K562 (cell line): ENCODE measurements around the gene HERC3. TPM values are rescaled to one million over a fixed set of nuclear protein-coding genes. Genes with fewer than 3 reads are reported as not detected.

Experiments
- ATAC-seq: fragments of 200-7000 bp; cut with Tn5 transposase; 3 replicates; pipeline ENCODE4 v1.9.1; 2020; ENCODE audit warnings: moderate library complexity
- BruUV-seq: library from RNA; stranded (reverse); fragments of 400-500 nt; replicated peaks from 2 replicates; lab custom pipeline; 2021; lab: Mats Ljungman, UMichigan
- CTCF ChIA-PET: fragments of 300-600 bp; formaldehyde crosslinking; extraction: SDS; loops from one replicate; lab custom pipeline; 2021; ENCODE audit warnings: low intra/inter-chr PET ratio; lab: Yijun Ruan, JAX
- POLR2A ChIA-PET: fragments of 300-600, 350-650 bp; sonication (Branson Sonifier 250); formaldehyde crosslinking; extraction: SDS; loops from one replicate; lab custom pipeline; 2021; ENCODE audit warnings: antibody characterized with exemption, inconsistent platforms; lab: Yijun Ruan, JAX
- DNase-seq, 4 experiments: peaks; one replicate each; pipeline versions ENCODE4 v3.0.0 to v3.0.0-alpha.2; 2011 to 2018; ENCODE audit warnings: low spot score in 3 of 4, mixed read lengths in 3 of 4; ENCODE audit errors: extremely low read depth in 1 of 4
- FAIRE-seq: peaks from 2 replicates; lab custom pipeline; 2011; peaks lifted over from hg19 to GRCh38; lab: Jason Lieb, UNC
- H2AFZ ChIP-seq: 2 replicates; pipeline ENCODE4 v1.6.0; 2011; ENCODE audit warnings: low read depth, low read length, control low read depth, inconsistent platforms
- H3K27ac ChIP-seq: fragments of 200-600 bp; 3 replicates; pipeline ENCODE4 v1.8.0; 2011; ENCODE audit warnings: low read depth, mild to moderate bottlenecking, control low read depth, inconsistent platforms, low read length, moderate library complexity, mixed read lengths; ENCODE audit errors: extremely low read depth
- H3K27me3 ChIP-seq, 2 experiments: fragments of 300-600 bp in 1 of 2; 2 replicates in 1 of 2; 3 replicates in 1 of 2; pipeline versions ENCODE4 v1.6.0 to v1.8.0; 2011; ENCODE audit warnings: inconsistent platforms in 2 of 2, low read length in 2 of 2, mild to moderate bottlenecking in 1 of 2, mixed read lengths in 1 of 2, moderate library complexity in 1 of 2; ENCODE audit not compliant: control insufficient read depth in 2 of 2, insufficient read depth in 2 of 2
- H3K36me3 ChIP-seq: fragments of 300-600 bp; 3 replicates; pipeline ENCODE4 v1.8.0; 2011; ENCODE audit warnings: mild to moderate bottlenecking, low read length, inconsistent platforms; ENCODE audit not compliant: control insufficient read depth, insufficient read depth
- H3K4me1 ChIP-seq, 2 experiments: fragments of 200-600 bp in 1 of 2; replicated peaks in 1 of 2; 2 replicates in 1 of 2; 3 replicates in 1 of 2; pipeline versions ENCODE4 v1.5.1 to v1.8.0; 2011; ENCODE audit warnings: inconsistent platforms in 2 of 2, low read length in 2 of 2, mild to moderate bottlenecking in 1 of 2, mixed read lengths in 1 of 2, moderate library complexity in 1 of 2; ENCODE audit not compliant: control insufficient read depth in 2 of 2, insufficient read depth in 2 of 2
- H3K4me2 ChIP-seq: 2 replicates; pipeline ENCODE4 v1.6.1; 2011; ENCODE audit warnings: low read length, control low read depth, inconsistent platforms, mixed read lengths; ENCODE audit not compliant: insufficient read depth
- H3K4me3 ChIP-seq: fragments of 200-600 bp; sonication (generic), shearing (Covaris generic); 2 replicates; pipeline ENCODE4 v1.5.1; 2016; ENCODE audit warnings: control low read depth, inconsistent platforms
- H3K79me2 ChIP-seq: fragments of 200-600 bp; 3 replicates; pipeline ENCODE4 v1.8.0; 2011; ENCODE audit warnings: low read length, inconsistent platforms; ENCODE audit not compliant: control insufficient read depth, insufficient read depth
- H3K9ac ChIP-seq, 2 experiments: 2 replicates each; pipeline versions ENCODE4 v1.6.0 to v1.6.1; 2011; ENCODE audit warnings: low read depth in 2 of 2, low read length in 2 of 2, control low read depth in 1 of 2, inconsistent platforms in 1 of 2, mild to moderate bottlenecking in 1 of 2, mixed read lengths in 1 of 2; ENCODE audit not compliant: insufficient read depth in 1 of 2
- H3K9me1 ChIP-seq: one replicate; pipeline ENCODE4 v1.6.0; 2011; ENCODE audit warnings: inconsistent platforms, mild to moderate bottlenecking, low read length, moderate library complexity; ENCODE audit not compliant: control insufficient read depth, insufficient read depth
- H3K9me3 ChIP-seq: replicated peaks from 2 replicates; pipeline ENCODE4 v1.5.1; 2011; ENCODE audit warnings: low read depth, low read length, inconsistent platforms; ENCODE audit not compliant: control insufficient read depth, insufficient read depth
- H4K20me1 ChIP-seq: replicated peaks from 2 replicates; pipeline ENCODE4 v1.6.1; 2011; ENCODE audit warnings: low read length, inconsistent platforms, mixed read lengths; ENCODE audit not compliant: control insufficient read depth, insufficient read depth
- CHAMP1 ChIP-seq: fragments of 450-650 bp; IDR thresholded peaks from 2 replicates; pipeline ENCODE4 v1.6.1; 2016; ENCODE audit warnings: mild to moderate bottlenecking
- CHD4 ChIP-seq: fragments of 200-600 bp; sonication (generic); IDR thresholded peaks from 3 replicates; pipeline ENCODE4 v1.6.1; 2012; ENCODE audit warnings: low read depth, mild to moderate bottlenecking, mixed read lengths, low read length, inconsistent platforms; ENCODE audit not compliant: insufficient read depth, insufficient replicate concordance, poor library complexity, severe bottlenecking
- COPS2 ChIP-seq: fragments of 450-650 bp; conservative IDR thresholded peaks from 2 replicates; pipeline ENCODE4 v1.6.1; 2016; ENCODE audit warnings: mild to moderate bottlenecking, moderate library complexity
- GTF2E2 ChIP-seq: fragments of 200-800 bp; sonication (Bioruptor generic); IDR thresholded peaks from 2 replicates; pipeline ENCODE4 v1.6.1; 2016; ENCODE audit warnings: missing genetic modification characterization, missing compliant biosample characterization
- NR0B1 ChIP-seq: fragments of 450-650 bp; IDR thresholded peaks from one replicate; pipeline ENCODE4 v1.6.1; 2018; ENCODE audit warnings: mild to moderate bottlenecking, moderate library complexity; ENCODE audit not compliant: partially characterized antibody
- POLR2AphosphoS2 ChIP-seq: IDR thresholded peaks from 2 replicates; pipeline ENCODE4 v1.6.1; 2012; ENCODE audit warnings: low read length, improper control_type of control experiment
- RFX1 ChIP-seq: fragments of 450-650 bp; IDR thresholded peaks from 2 replicates; pipeline ENCODE4 v1.6.1; 2016; ENCODE audit warnings: mild to moderate bottlenecking, moderate library complexity
- RFX7 ChIP-seq: fragments of 250-450 bp; sonication (Bioruptor Pico); IDR thresholded peaks from 2 replicates; pipeline ENCODE4 v1.5.1; 2021; ENCODE audit warnings: mild to moderate bottlenecking
- ZNF253 ChIP-seq: fragments of 250-450 bp; sonication (Bioruptor Pico); conservative IDR thresholded peaks from 2 replicates; pipeline ENCODE4 v1.6.1; 2021; ENCODE audit warnings: mild to moderate bottlenecking
- ZNF518B ChIP-seq: fragments of 250-450 bp; sonication (Bioruptor Pico); IDR thresholded peaks from 2 replicates; pipeline ENCODE4 v1.5.0; 2021; ENCODE audit warnings: mild to moderate bottlenecking, moderate library complexity
- WGBS: fragments of 100-300 bp; shearing (Covaris generic); methylation state at CpG from one replicate; pipeline ENCODE4 v1.1.6; 2016; ENCODE audit warnings: low coverage, mixed read lengths; ENCODE audit not compliant: insufficient coverage; ENCODE audit errors: missing lambda C conversion rate; 5-methylcytosine and 5-hydroxymethylcytosine counted together
- in situ Hi-C: fragments of 300-500 bp; cut with MboI; formaldehyde crosslinking; loops from 4 replicates; pipeline ENCODE4 v1.15.0; 2018; ENCODE audit warnings: inconsistent platforms, mixed read lengths
- intact Hi-C: fragments of 100-400 bp; cut with micrococcal nuclease; formaldehyde crosslinking; loops from 2 replicates; pipeline ENCODE4 v1.14.2; 2022
- polyA plus RNA-seq, 8 experiments: library from polyadenylated mRNA; depleted of rRNA in 4 of 8; stranded (reverse) in 5 of 8; unstranded in 3 of 8; fragments of >200 nt; fragmentation: Nextera tagmentation in 2 of 8; fragmentation: Illumina TruSeq in 1 of 8; extraction: Ambion mirVana in 2 of 8; extraction: Trizol in 1 of 8; gene quantifications; 2 replicates each; pipeline versions ENCODE4 v1.2.1 to v1.2.3, GENCODE V29; 2011 to 2014; ENCODE audit warnings: inconsistent platforms in 1 of 8, missing spikeins in 1 of 8
- total RNA-seq, 7 experiments: library from RNA; depleted of rRNA in 6 of 7; stranded (reverse); fragments of >200 nt in 6 of 7; fragmentation: Illumina TruSeq in 2 of 7; extraction: Trizol in 2 of 7; gene quantifications; 2 replicates each; pipeline versions ENCODE4 v1.2.1 to v1.2.3, GENCODE V29; 2011 to 2021; ENCODE audit warnings: low replicate concordance in 1 of 7
- TF ChIP-seq, protein P1 (sequence below): fragments of 450-650 bp; formaldehyde crosslinking; IDR thresholded peaks from 2 replicates; pipeline ENCODE4 v1.4.0; 2020; ENCODE audit warnings: mild to moderate bottlenecking

Gene HERC3
- total and polyA plus RNA-seq, 9 of the 15 experiments (the other 6 are each of a cell fraction or from before 2014, with no cell fraction given): 1.8 to 13.1 (median 7.6) TPM

GRCh38 chr4:88585917-88586316 is 6.4 kb upstream of the HERC3 start:
- ChIA-PET CTCF (no interaction called here), POLR2A (interaction anchor here (1.1 kb wide), 1 partner anchor 293 kb away, joined by 3 read pairs; no protein-coding TSS in a partner anchor)
- H3K9ac ChIP-seq: no peak overlapping the region
- H3K9me1 ChIP-seq: no peaks in the 10 kb centered on the region
- H3K4me3 ChIP-seq: no peak overlapping the region
- H3K4me2 ChIP-seq: no peak overlapping the region
- no peaks in the 10 kb centered on the region for H3K9me3 ChIP-seq
- no TSS peak for BruUV-seq
- H2AFZ ChIP-seq: no peak overlapping the region
- peaks cover 0 to 2% of the 10 kb centered on the region in 2 experiments; a peak in 1 of 5 replicates for H3K27me3 ChIP-seq
- no peaks in the 10 kb centered on the region for H3K79me2 ChIP-seq
- WGBS: 36% methylated on average over 3 of the region's 3 CpGs
- H3K27ac ChIP-seq: no peak overlapping the region
- ATAC-seq (no peak), DNase-seq (no peak), FAIRE-seq (no peak)
- no peaks in the 10 kb centered on the region for H3K36me3 ChIP-seq
- in situ Hi-C loops: no loop called here
- intact Hi-C loops: no loop called here
- H4K20me1 ChIP-seq: no peaks in the 10 kb centered on the region
- no peaks in the 10 kb centered on the region for H3K4me1 ChIP-seq
- TF ChIP-seq NR0B1 (no peak), RFX7 (CRISPR knock-in tag) (no peak), CHAMP1 (no peak), GTF2E2 (tag) (no peak), COPS2 (no peak), CHD4 (no peak), POLR2AphosphoS2 (no peak), RFX1 (no peak), ZNF253 (no peak), ZNF518B (CRISPR knock-in tag) (no peak)
- TF ChIP-seq, protein P1, sequence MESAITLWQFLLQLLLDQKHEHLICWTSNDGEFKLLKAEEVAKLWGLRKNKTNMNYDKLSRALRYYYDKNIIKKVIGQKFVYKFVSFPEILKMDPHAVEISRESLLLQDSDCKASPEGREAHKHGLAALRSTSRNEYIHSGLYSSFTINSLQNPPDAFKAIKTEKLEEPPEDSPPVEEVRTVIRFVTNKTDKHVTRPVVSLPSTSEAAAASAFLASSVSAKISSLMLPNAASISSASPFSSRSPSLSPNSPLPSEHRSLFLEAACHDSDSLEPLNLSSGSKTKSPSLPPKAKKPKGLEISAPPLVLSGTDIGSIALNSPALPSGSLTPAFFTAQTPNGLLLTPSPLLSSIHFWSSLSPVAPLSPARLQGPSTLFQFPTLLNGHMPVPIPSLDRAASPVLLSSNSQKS (CRISPR knock-in tag): no peak
